H1 (cell line): ENCODE results near the gene LPP. TPM values are rescaled to one million over a fixed set of nuclear protein-coding genes. Genes with fewer than 3 reads are reported as not detected.

Source experiments
- CTCF ChIA-PET: fragments of 300-600 bp; sonication (Branson Sonifier 250); formaldehyde crosslinking; loops from one replicate; lab custom pipeline; 2021; ENCODE audit not compliant: partially characterized antibody; lab: Charles Lee
- POLR2A ChIA-PET: fragments of 300-600 bp; sonication (Branson Sonifier 250); formaldehyde crosslinking; loops from one replicate; lab custom pipeline; 2021; ENCODE audit warnings: inconsistent platforms; ENCODE audit not compliant: partially characterized antibody; lab: Charles Lee
- DNase-seq, 2 experiments: peaks; one replicate each; pipeline versions ENCODE4 v3.0.0 to v3.0.0-alpha.2; 2010 to 2022; ENCODE audit warnings: low spot score in 2 of 2, low read depth in 1 of 2, mixed read lengths in 1 of 2
- FAIRE-seq: peaks from 2 replicates; lab custom pipeline; 2011; peaks lifted over from hg19 to GRCh38; lab: Jason Lieb, UNC
- H2AFZ ChIP-seq: 2 replicates; pipeline ENCODE4 v1.8.1; 2012; ENCODE audit warnings: low read length, inconsistent platforms
- H2AK5ac ChIP-seq: 2 replicates; pipeline ENCODE4 v1.6.1; 2013; ENCODE audit warnings: low read depth, low read length
- H2BK120ac ChIP-seq: replicated peaks from 2 replicates; pipeline ENCODE3; 2013; ENCODE audit warnings: low read depth, low read length, inconsistent platforms
- H2BK12ac ChIP-seq: 2 replicates; pipeline ENCODE4 v1.6.1; 2013; ENCODE audit warnings: low read depth, low read length
- H2BK15ac ChIP-seq: 2 replicates; pipeline ENCODE4 v1.6.1; 2013; ENCODE audit warnings: low read length
- H2BK20ac ChIP-seq: 2 replicates; pipeline ENCODE4 v1.6.1; 2013; ENCODE audit warnings: low read length
- H2BK5ac ChIP-seq: 2 replicates; pipeline ENCODE4 v1.6.1; 2013; ENCODE audit warnings: low read depth, low read length
- H3K14ac ChIP-seq: 2 replicates; pipeline ENCODE4 v1.6.1; 2013; ENCODE audit warnings: inconsistent platforms; ENCODE audit not compliant: insufficient read length
- H3K18ac ChIP-seq: 2 replicates; pipeline ENCODE4 v1.6.1; 2013; ENCODE audit warnings: low read length; ENCODE audit errors: extremely low read depth
- H3K23ac ChIP-seq: 2 replicates; pipeline ENCODE4 v1.6.1; 2013; ENCODE audit warnings: inconsistent platforms; ENCODE audit not compliant: insufficient read length
- H3K23me2 ChIP-seq: 2 replicates; pipeline ENCODE4 v1.6.1; 2013; ENCODE audit warnings: low read depth, low read length
- H3K27ac ChIP-seq: 2 replicates; pipeline ENCODE4 v1.6.1; 2011; ENCODE audit warnings: low read depth, low read length, inconsistent platforms
- H3K27me3 ChIP-seq, 4 experiments: replicated peaks in 1 of 4; 1 replicate in 1 of 4; 2 replicates in 3 of 4; pipeline versions ENCODE4 v1.6.1 to v1.8.1; 2011 to 2013; ENCODE audit warnings: low read length in 3 of 4, mild to moderate bottlenecking in 3 of 4, inconsistent platforms in 2 of 4, mixed read lengths in 2 of 4, moderate library complexity in 1 of 4; ENCODE audit not compliant: control insufficient read depth in 3 of 4, insufficient read depth in 3 of 4; ENCODE audit errors: extremely low read depth in 1 of 4
- H3K36me3 ChIP-seq, 4 experiments: 2 replicates each; pipeline versions ENCODE4 v1.6.1 to v1.8.1; 2011 to 2013; ENCODE audit warnings: mild to moderate bottlenecking in 4 of 4, low read length in 3 of 4, moderate library complexity in 2 of 4, control low read depth in 1 of 4, inconsistent platforms in 1 of 4; ENCODE audit not compliant: insufficient read depth in 4 of 4, control insufficient read depth in 2 of 4
- H3K4ac ChIP-seq: replicated peaks from 2 replicates; pipeline ENCODE3; 2013; ENCODE audit warnings: low read length, low read depth, mixed read lengths, inconsistent platforms; ENCODE audit not compliant: insufficient read length
- H3K4me1 ChIP-seq, 4 experiments: replicated peaks in 1 of 4; 1 replicate in 1 of 4; 2 replicates in 3 of 4; pipeline versions ENCODE4 v1.6.1 to v1.8.1; 2011 to 2013; ENCODE audit warnings: low read length in 3 of 4, inconsistent platforms in 2 of 4, mixed read lengths in 1 of 4; ENCODE audit not compliant: insufficient read depth in 4 of 4, control insufficient read depth in 3 of 4
- H3K4me2 ChIP-seq, 2 experiments: 2 replicates each; pipeline versions ENCODE4 v1.6.1 to v1.8.1; 2011 to 2013; ENCODE audit warnings: low read depth in 2 of 2, low read length in 2 of 2, control low read depth in 1 of 2, inconsistent platforms in 1 of 2, mild to moderate bottlenecking in 1 of 2; ENCODE audit not compliant: insufficient read depth in 1 of 2
- H3K4me3 ChIP-seq, 4 experiments: fragments of 200-600, 300-600 bp in 1 of 4; sonication (generic), shearing (Covaris generic), sonication (Bioruptor Twin) in 1 of 4; 2 replicates each; pipeline versions ENCODE4 v1.5.1 to v1.8.1; 2011 to 2016; ENCODE audit warnings: low read length in 4 of 4, low read depth in 3 of 4, control low read depth in 2 of 4, inconsistent platforms in 2 of 4, mild to moderate bottlenecking in 2 of 4, mixed read lengths in 1 of 4, moderate library complexity in 1 of 4; ENCODE audit not compliant: insufficient read depth in 2 of 4; ENCODE audit errors: extremely low read depth in 1 of 4
- H3K56ac ChIP-seq: replicated peaks from 2 replicates; pipeline ENCODE3; 2013; ENCODE audit warnings: low read depth, mild to moderate bottlenecking, mixed read lengths, low read length, inconsistent platforms; ENCODE audit not compliant: insufficient read length
- H3K79me1 ChIP-seq: 2 replicates; pipeline ENCODE4 v1.6.1; 2013; ENCODE audit warnings: low read depth, low read length, control low read depth
- H3K79me2 ChIP-seq, 2 experiments: 2 replicates each; pipeline versions ENCODE4 v1.6.1 to v1.8.1; 2012 to 2013; ENCODE audit warnings: low read length in 2 of 2, mild to moderate bottlenecking in 2 of 2, inconsistent platforms in 1 of 2; ENCODE audit not compliant: insufficient read depth in 2 of 2, control insufficient read depth in 1 of 2
- H3K9ac ChIP-seq, 4 experiments: replicated peaks in 1 of 4; 1 replicate in 1 of 4; 2 replicates in 3 of 4; pipeline versions ENCODE4 v1.6.1 to v1.8.1; 2011 to 2013; ENCODE audit warnings: low read depth in 3 of 4, low read length in 3 of 4, control low read depth in 2 of 4, mild to moderate bottlenecking in 2 of 4, moderate library complexity in 2 of 4, inconsistent platforms in 1 of 4; ENCODE audit errors: extremely low read depth in 1 of 4
- H3K9me3 ChIP-seq, 2 experiments: 2 replicates each; pipeline versions ENCODE4 v1.6.1 to v1.8.1; 2012 to 2013; ENCODE audit warnings: mild to moderate bottlenecking in 2 of 2, moderate library complexity in 2 of 2, control low read depth in 1 of 2, inconsistent platforms in 1 of 2, low read depth in 1 of 2, low read length in 1 of 2, mixed read lengths in 1 of 2; ENCODE audit not compliant: insufficient read depth in 2 of 2
- H4K20me1 ChIP-seq, 2 experiments: replicated peaks in 1 of 2; 2 replicates each; pipeline versions ENCODE3 to v1.8.1; 2011 to 2013; ENCODE audit warnings: inconsistent platforms in 2 of 2, low read length in 2 of 2, mild to moderate bottlenecking in 1 of 2; ENCODE audit not compliant: insufficient read depth in 2 of 2, control insufficient read depth in 1 of 2
- H4K5ac ChIP-seq: 2 replicates; pipeline ENCODE4 v1.6.1; 2013; ENCODE audit warnings: low read length, low read depth, mixed read lengths, inconsistent platforms; ENCODE audit not compliant: insufficient read length
- H4K8ac ChIP-seq: 2 replicates; pipeline ENCODE4 v1.8.0; 2013; ENCODE audit warnings: mild to moderate bottlenecking, moderate library complexity, low read length, inconsistent platforms; ENCODE audit not compliant: insufficient read depth; ENCODE audit errors: extremely low read depth
- H4K91ac ChIP-seq: replicated peaks from 2 replicates; pipeline ENCODE3; 2013; ENCODE audit warnings: low read length, mixed read lengths, inconsistent platforms; ENCODE audit not compliant: insufficient read length
- ATF3 ChIP-seq: IDR thresholded peaks from 2 replicates; pipeline ENCODE4 v1.6.1; 2011; ENCODE audit warnings: low read depth, mild to moderate bottlenecking, low read length; ENCODE audit not compliant: insufficient read depth
- BACH1 ChIP-seq: IDR thresholded peaks from 2 replicates; pipeline ENCODE4 v1.6.1; 2012; ENCODE audit warnings: low read length, improper control_type of control experiment
- CBX5 ChIP-seq: fragments of 300-800, 300-1000 bp; sonication (generic); IDR thresholded peaks from 2 replicates; pipeline ENCODE4 v1.7.1; 2016; ENCODE audit warnings: antibody characterized with exemption, low read length, low read depth
- CHD2 ChIP-seq: IDR thresholded peaks from 2 replicates; pipeline ENCODE4 v1.6.1; 2012; ENCODE audit warnings: low read length, improper control_type of control experiment
- JUN ChIP-seq: IDR thresholded peaks from 2 replicates; pipeline ENCODE4 v1.6.1; 2011; ENCODE audit warnings: low read depth, mild to moderate bottlenecking, improper control_type of control experiment, low read length
- KDM4A ChIP-seq: IDR thresholded peaks from one replicate; pipeline ENCODE4 v1.7.1; 2012; ENCODE audit warnings: low read depth, mild to moderate bottlenecking, moderate library complexity, low read length, inconsistent platforms; ENCODE audit not compliant: severe bottlenecking
- NANOG ChIP-seq: IDR thresholded peaks from 2 replicates; pipeline ENCODE4 v1.6.1; 2011; ENCODE audit warnings: low read length, low read depth, mild to moderate bottlenecking, inconsistent platforms; ENCODE audit not compliant: insufficient read depth, poor library complexity, severe bottlenecking
- NRF1 ChIP-seq: IDR thresholded peaks from 2 replicates; pipeline ENCODE4 v1.6.1; 2011; ENCODE audit warnings: mild to moderate bottlenecking, low read depth, low read length, improper control_type of control experiment
- SAP30 ChIP-seq: fragments of 300-600 bp; sonication (generic); IDR thresholded peaks from 2 replicates; pipeline ENCODE4 v1.7.1; 2012; ENCODE audit warnings: low read length, moderate library complexity, mild to moderate bottlenecking, inconsistent platforms; ENCODE audit not compliant: insufficient read depth, insufficient replicate concordance
- SP1 ChIP-seq: IDR thresholded peaks from 2 replicates; pipeline ENCODE4 v1.6.1; 2011; ENCODE audit warnings: low read depth, low read length
- TAF1 ChIP-seq: IDR thresholded peaks from 2 replicates; pipeline ENCODE4 v1.6.1; 2011; ENCODE audit warnings: mild to moderate bottlenecking, low read depth, low read length
- USF2 ChIP-seq: IDR thresholded peaks from 2 replicates; pipeline ENCODE4 v1.6.1; 2011; ENCODE audit warnings: low read length, improper control_type of control experiment
- WGBS, 2 experiments: shearing (Covaris generic) in 1 of 2; methylation state at CpG; one replicate each; pipeline versions ENCODE4 v1.1.6 to v1.1.7; 2013 to 2015; ENCODE audit warnings: low lambda C conversion rate in 2 of 2, mixed read lengths in 2 of 2, inconsistent platforms in 1 of 2, low coverage in 1 of 2, missing lambda C conversion rate in 1 of 2; ENCODE audit not compliant: insufficient replicate concordance in 2 of 2, insufficient coverage in 1 of 2, insufficient read length in 1 of 2; ENCODE audit errors: extremely low coverage in 1 of 2, missing lambda C conversion rate in 1 of 2; 5-methylcytosine and 5-hydroxymethylcytosine counted together
- polyA plus RNA-seq, 7 experiments: library from polyadenylated mRNA; depleted of rRNA in 3 of 7; stranded (reverse) in 5 of 7; unstranded in 2 of 7; fragments of >200 nt in 5 of 7; fragments of 200-250 nt in 2 of 7; gene quantifications; 1 replicate in 5 of 7; 2 replicates in 1 of 7; 4 replicates in 1 of 7; pipeline versions ENCODE4 v1.2.1 to v1.2.3, GENCODE V29; 2011 to 2013; ENCODE audit warnings: missing spikeins in 2 of 7, mixed read lengths in 2 of 7
- total RNA-seq: library from RNA; stranded (reverse); fragmentation: NEBNext Ultra II Directional; extraction: Animal tissue kit (Norgen Biotek cat#: 25700); gene quantifications from 2 replicates; pipeline ENCODE4 v1.2.1, GENCODE V29; 2021
- TF ChIP-seq, protein P1 (sequence below): IDR thresholded peaks from 2 replicates; pipeline ENCODE4 v1.6.1; 2012; ENCODE audit warnings: inconsistent platforms

The LPP gene
- total and polyA plus RNA-seq, 2 of the 8 experiments (the other 6 are each of a cell fraction or from before 2014, with no cell fraction given) = 10.0 to 53.3 TPM

DNA sequence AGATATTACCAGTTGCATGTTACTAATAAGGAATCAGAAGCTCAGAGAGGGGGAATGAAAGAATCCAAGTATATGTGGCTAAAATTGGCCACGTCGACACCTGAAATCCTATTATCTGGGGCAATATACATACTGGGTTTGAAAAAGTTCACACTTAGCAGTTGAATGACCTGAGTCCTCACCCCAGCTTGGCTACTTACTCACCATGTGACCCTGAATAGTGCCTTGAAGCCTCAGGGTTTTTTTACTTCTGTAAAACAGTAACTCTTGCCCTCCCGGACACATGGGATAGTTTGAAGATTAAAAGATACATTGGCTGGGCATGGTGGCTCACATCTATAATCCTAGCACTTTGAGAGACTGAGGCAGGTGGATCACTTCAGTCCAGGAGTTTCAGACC is 675.6 kb downstream of the LPP start:
- Histone ChIP-seq H3K9ac (no peak overlapping the region), H3K36me3 (no peaks in the 10 kb centered on the region), H3K4ac (no peak overlapping the region), H3K23ac (no peak overlapping the region), H3K27ac (no peak overlapping the region), H2BK15ac (no peak overlapping the region), H2BK5ac (no peak overlapping the region), H2BK120ac (no peak overlapping the region), H2AK5ac (no peak overlapping the region), H3K79me2 (no peaks in the 10 kb centered on the region), H3K4me1 (no peaks in the 10 kb centered on the region), H2BK20ac (no peak overlapping the region), H3K9me3 (no peaks in the 10 kb centered on the region), H4K5ac (no peak overlapping the region), H3K56ac (no peak overlapping the region), H3K4me3 (no peak overlapping the region), H3K14ac (no peak overlapping the region), H4K20me1 (no peaks in the 10 kb centered on the region), H3K18ac (no peak overlapping the region), H2BK12ac (no peak overlapping the region), H2AFZ (no peak overlapping the region), H3K27me3 (no peaks in the 10 kb centered on the region), H3K4me2 (no peak overlapping the region), H3K23me2 (no peaks in the 10 kb centered on the region), H4K91ac (no peak overlapping the region), H3K79me1 (no peaks in the 10 kb centered on the region), H4K8ac (no peak overlapping the region)
- CTCF ChIA-PET = interaction anchor here (6.6 kb wide), 1 partner anchor 126 kb away, joined by 65 read pairs; no protein-coding TSS in a partner anchor
- DNase-seq (no peak), FAIRE-seq (no peak)
- WGBS, 2 experiments = 90% methylated on average over 3 of the region's 3 CpGs; no CpG with 5 or more reads in 1 of the 2 experiments
- POLR2A ChIA-PET = no interaction called here
- no peak for TF ChIP-seq JUN
- TF ChIP-seq ATF3 = no peak
- no peak for TF ChIP-seq NRF1
- TF ChIP-seq TAF1 = no peak
- no peak for TF ChIP-seq USF2
- no peak for TF ChIP-seq SP1
- TF ChIP-seq BACH1 = no peak
- TF ChIP-seq NANOG = no peak
- TF ChIP-seq CBX5 = no peak
- no peak for TF ChIP-seq SAP30
- TF ChIP-seq, protein P1, sequence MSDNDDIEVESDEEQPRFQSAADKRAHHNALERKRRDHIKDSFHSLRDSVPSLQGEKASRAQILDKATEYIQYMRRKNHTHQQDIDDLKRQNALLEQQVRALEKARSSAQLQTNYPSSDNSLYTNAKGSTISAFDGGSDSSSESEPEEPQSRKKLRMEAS = no peak
- no peak for TF ChIP-seq KDM4A
- TF ChIP-seq CHD2 = no peak
